C1 segment of cervical spinal cord (tissue), 14 donors: ENCODE measurements around the gene ATF3.

Experiments
- DNase-seq, 14 donors: peaks; one replicate each; lab custom pipeline; 2025; lab: John Stamatoyannopoulos, UW

ATF3 gene

DNA sequence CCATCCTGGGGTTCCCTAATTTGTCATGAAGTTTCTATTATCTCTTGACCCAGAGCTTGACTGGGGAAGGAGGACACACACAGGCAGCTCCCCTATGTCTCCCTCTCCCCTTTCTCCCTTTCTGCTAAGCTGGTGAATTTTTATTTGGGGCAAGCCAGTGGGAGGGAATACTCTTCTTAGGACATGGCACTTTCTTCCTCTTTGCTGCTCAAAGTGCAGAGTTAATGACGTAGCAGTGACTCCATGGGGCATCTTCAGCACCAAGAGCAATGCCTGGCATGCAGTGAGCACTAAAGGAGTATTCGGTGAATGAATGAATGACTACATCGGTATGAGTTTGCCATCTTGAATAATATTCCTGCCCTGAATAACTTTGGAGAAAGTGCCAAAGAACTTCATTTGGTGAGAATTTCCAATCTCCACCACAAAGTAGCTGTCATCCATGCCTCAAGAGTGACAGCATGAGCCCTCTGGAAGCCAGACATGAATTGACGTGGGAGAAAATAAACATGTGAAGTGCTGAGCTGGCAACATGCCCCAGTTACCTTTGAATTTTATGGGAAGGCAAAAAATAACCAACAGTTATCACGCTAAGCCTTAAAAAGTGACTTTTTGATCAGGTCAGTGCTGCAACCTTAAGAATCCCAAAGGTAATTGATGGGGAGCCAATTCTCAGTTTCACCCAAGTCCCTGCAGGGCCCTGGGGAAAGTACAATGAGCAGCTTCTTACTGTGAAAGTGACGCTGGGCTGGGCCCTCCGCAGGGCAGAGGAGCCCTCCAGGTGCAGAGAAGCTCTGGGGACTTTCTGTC is 22.1 kb upstream of the ATF3 start:
- no peak for DNase-seq

DNA sequence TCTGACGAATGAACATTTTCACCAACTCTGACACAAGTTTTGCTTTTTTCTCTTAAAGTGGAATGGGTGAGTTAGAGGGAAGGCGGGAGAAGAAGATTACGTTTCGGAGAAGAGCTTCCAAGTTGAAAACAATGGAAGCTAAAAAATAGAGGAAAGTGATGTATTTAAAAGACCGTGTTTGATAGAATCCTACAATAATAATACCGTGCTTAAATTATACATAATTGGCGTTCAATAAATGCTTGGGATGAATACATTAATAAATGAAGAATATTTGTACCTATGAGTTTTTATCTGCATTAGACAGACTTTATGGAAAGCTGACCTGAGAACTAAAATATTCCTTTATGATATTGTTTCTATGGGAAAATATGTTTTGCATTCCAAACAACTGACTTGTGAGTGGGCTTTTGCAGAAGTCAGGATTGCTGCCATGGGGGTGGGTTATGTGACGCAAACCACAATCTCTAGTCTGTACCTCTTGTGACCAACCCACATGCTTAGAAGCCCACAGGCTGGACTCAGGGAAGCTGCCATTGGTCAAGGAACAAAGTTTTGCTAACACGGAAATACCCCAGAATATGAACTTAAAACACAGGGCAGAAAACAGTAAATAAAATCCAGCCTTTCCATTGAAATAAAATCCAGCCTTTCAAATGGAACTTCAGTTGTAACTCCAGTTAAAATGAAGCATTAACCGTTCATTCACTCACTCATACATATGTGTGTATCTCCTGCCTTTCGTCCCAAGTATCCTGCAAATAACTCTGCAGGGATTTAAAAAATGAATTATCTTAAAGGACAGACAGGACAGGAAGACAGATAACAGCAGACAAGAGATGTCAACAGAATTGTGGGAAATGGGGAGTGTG is 21.3 kb upstream of the ATF3 start:
- no peak for DNase-seq

DNA sequence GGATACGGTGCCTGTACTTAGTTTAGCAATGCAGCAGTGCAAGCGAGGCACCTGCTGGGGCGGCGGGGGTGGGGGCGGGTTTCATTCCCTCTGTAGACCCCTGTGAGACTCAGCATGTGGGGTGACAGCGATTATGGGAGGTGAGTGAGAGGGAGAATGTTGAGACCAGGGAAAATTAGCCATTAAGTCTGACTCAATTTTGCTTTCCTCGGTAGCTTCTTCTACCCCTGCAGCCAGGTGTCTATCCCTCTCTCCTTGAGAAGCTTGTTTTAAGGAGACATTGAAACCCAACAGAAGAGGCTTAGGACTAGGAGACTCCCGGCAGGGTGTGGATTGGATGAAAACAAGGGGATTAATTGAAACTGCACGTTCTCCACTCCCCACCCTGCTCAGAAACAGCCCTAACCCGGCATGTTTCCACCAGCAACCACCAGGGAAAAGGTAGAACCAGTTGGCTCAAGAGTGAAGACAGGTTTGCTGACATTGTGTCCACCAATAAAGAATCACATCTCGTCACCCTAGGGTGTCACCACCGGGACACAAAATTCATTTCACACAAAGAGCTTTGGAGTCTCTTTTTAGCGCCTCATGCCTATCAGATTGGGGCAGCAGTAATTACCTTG is 20.6 kb upstream of the ATF3 start:
- DNase-seq = no peak

DNA sequence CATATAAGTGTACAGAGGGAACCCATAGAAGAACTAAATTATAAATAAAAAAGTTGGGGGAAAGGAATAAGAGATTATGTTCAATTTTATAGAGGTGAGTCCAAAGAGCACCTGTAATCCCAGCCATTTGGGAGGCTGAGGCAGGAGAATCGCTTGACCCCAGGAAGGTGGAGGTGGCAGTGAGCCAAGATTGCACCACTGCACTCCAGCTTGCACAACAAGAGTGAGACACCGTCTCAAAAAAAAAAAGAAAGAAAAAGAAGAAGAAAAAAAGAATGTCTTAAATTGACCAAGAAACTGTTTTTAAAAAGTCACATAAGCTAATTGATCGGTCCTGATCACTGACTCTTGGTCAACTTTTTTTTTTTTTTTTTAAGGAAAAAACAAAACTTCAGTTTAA is 19.1 kb upstream of the ATF3 start:
- no peak for DNase-seq

DNA sequence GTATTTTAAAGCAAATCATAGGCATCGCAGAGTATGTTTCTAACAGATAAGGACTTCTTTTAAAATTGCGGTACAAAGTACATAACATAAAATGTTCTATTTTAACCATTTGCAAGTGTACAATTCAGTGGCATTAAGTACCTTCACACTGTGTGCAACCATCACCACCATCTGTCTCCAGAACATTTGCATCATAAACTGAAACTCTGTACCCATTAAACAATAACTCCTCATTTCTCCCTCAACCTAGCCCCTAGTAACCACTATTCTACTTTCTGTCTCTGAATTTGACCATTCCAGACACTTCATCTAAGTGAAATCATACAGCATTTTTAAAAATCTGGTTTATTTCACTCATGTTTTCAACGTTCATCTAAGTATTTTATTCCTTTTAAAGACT is 16.6 kb upstream of the ATF3 start:
- DNase-seq = no peak

DNA sequence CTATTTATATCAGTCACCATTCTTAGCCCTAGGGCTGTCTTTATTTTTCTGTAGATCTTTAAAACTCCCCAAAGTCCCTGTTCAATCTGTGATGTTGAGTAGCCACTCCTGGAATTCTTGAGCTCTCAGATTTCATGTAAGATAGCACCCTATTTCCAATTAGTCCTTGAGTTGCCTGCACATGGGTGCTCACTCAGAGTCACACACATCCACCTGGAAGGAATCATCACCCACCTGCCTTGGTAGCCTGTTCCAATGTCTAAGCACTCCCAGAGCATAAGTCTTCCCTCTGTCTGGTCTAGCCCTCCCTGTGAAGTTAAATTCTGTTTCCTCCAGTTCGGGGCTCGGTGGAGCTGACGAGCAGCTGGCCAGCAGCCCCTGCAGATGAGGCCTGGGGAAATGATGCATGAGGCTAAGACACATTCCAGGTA is 14.7 kb upstream of the ATF3 start:
- DNase-seq = no peak

DNA sequence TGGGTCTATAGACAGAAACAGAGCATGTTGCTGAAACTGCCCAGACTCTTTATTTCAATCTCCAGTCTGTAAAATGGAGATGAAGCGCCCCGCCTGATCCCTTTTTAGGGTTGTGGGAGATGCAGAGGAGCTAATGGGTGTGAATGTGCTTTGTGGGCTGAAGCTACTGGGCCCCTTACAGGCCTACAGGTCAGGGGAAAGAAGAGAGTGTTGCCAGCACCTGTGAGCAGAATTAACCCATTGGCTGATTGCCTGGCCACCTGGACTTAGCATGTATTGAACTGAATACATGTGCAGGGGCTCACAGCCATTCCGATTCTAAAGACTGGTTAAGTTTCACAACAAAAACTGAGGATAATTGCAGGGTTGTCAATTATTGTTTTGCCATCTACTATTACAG is 13.9 kb upstream of the ATF3 start:
- DNase-seq = no peak

DNA sequence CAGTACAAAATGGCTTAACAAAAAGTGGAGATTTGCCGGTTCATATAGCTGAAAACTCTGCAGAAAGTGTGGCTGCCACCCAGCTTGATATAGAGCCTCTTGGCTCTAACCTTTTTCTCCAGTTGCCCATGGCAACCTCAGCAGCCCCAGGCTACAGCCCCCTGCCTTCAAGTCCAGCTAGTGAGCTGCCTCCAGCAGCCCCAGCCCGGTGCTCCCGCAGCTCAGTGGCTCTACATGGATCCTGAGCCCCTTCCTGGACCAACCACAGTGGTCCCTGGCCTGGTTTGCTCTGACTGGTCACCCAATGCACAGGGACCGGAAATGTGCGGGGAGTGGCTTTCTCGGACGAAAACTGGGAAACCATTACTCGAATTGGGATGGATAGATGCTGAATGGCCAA is 13.3 kb upstream of the ATF3 start:
- DNase-seq = no peak

DNA sequence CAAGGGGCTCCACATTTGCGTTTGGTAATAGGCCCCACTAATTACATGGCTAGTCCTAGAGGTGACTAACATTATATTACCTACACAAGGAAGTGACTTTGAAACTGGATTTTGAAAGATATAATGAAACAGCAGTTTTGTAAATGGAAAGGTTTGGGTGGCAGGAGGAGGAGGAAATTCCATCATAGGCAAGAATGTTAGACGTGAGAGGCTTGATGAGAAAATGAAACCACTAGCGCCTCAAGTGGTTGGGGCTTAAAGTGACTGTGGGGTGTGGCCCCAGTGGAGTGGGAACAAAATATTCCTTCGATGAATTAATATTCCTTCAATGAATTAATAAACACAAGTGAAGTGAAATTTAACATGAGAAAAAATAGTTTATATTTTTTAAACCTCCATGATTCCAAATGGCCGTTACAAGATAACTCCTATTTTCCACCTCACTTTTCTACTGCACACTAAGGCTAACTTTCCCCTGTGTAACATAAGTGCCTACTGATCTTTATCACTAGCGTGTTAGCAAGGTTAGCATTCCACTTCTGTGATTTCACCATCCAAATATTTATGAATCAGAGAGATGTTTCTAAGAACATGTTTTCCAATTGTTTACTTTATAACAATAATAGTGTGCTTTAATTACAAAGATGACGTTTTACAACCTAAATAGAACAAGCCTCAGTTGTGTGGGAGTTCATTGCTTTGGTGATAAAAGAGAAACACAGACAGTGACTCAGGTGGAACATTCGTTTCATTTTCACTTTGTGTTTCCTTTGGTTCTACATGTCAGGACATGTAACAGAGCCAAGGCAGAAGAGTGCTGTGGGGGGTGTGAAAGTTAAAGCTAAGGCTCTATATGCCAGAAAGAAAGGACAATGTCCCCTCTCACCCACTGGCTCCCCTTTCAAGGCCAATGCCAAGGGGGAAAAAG is 12.5 kb upstream of the ATF3 start:
- DNase-seq = no peak

DNA sequence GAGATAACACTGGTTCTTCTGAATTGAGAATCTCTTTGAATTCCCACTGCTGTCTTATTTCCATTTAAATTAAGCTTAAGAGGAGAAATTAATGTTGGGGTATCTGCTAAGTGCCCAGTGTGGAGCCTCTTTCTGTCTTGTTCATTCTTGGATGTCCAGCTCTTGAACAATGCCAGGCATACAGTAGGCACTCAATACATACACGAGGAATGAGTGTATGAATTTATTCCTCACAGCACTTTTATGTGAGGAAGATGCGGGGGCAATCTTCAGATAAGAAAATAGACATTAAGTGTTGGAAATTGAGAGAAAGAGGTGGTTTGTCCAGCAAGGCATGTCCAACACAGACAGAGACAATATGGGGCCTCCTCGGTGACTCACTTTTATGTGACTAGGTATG is 11.8 kb upstream of the ATF3 start:
- no peak for DNase-seq

DNA sequence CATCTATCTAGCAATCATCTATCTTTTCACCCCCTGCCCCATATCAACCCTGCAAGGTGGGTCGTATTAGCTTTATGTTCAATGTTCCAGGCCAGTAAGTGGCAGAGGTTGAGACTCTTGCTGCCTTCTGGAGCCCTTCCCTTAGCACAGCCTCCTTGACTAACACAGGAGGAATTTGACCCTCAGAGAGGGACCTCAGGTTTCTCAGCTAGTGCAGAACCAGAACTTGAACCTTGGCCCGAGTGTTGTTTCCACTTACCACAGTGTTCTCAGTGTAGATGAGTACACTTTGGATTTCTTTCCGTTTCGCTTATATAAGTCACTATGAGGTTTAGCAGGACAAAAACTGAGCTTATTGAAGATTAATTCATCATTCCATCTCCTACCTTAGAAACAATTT is 11.1 kb upstream of the ATF3 start:
- DNase-seq = no peak

DNA sequence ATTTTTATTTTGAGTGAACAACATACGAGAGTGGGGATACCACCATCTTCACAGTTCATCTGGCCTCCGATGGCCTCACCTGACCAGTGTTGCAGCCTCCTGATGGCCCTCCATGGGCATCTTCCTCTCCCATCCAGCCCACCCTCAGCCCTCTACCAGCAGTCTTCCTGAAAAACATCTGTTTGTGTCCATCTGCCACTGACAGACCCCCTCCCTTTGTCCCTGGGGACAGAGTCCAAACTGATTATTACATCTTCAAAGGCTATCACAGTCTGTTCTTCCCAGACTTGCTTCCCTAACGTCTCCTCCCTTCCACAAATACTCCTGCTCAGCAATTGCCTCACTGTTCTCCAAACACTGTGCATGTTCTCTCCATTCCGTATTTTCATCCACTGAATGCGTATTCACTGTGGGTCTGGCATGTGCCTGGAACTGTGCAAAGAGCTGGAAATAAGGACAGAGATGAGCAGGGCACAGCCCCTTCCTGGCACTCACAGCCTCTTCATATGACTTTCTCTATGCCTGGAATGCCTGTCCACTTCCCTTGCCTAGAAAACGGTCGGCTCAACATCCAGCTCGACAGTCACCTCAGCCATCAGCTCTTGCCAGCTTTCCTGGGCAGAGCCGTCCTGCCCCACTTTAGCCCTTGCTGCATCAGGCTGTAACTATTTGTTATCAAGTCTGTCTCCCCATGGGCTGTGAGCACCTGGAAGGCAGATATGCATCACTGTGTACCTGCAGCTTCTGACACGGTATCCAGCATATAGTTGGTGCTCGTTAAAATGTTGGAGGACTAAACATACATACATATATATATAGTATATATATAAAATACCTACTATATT is 8.3 kb upstream of the ATF3 start:
- no peak for DNase-seq

DNA sequence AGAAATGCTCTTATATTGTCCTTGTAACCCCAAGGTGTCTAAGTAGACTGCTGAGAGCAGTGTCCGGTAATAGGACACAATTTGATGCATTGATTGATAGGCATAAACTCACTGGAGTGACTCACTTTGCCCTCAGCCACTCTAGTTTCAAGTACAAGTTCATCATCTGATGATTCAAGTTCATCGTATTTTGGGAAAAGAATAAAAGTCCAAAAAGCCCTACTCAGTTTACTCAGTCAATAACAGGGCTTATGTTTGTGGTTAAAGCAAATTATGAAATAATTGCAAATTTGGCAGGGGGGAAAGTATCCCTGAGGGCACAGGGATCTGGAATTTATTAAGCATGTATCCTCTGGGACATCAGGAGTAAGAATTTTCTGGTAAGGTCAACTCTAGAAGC is 7.6 kb upstream of the ATF3 start:
- DNase-seq = no peak

DNA sequence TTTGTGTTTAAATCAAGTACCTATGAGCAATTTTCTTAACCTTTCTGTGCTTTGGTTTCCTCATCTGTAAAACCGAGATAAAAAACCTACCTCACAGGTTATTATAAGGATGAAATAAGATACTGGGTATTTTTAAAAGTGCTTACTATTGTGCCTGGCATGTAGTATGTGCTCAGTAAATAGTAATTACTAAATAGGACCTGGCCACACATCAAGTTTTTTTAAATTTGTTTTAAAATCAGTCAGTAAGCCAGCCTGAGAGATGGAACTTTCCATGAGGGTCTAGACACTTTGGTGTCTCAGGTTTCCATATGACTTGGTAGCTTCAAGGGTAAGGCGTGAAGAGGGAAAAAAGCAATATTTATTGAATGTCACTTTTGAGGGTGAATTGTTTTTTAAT is 7.0 kb upstream of the ATF3 start:
- DNase-seq = no peak

DNA sequence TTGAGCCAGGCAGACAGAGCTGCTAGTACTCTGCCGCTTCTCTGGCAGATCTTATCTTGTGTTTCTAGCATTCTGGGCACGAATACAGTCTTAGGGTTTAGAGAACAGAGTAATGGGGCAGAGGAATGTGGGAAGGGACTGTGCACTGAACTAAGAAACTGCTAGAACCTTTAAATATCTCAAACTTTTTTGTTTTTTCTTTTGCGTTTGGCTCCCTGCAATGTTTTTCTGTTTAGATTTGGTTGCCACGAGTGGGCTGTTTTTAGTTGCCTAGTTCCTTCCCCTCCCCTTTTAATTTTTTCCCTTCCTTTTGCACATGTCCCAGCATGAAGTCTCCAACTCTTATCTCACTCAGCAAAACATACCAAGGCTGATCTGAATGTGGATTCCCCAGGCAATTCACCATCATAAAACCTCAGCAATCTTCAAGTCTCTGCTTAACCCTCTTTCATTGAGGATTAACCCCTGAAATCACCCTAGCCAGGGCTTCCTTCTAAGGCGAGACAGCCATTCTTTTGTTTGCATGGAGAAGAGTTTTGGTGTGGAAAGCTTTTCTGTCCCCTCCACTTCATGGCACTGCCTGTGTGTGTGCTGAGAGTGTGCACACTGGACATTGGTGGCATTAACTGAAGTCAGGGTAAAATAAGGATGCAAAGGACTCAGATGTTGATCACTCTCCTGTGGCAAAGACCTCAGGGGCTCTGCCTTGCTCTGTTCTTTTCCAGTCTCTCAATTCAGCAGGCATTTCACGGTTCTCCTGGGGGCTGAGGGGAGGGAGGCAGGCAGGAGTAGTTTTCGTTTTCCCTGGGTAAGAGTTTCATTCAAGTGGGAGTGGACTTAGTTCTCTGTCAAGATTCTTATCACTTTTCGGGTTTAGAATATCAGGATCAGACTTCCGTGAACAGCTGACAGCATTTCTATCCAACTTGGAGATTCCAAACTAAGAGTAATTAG is 2.8 kb upstream of the ATF3 start:
- no peak for DNase-seq

DNA sequence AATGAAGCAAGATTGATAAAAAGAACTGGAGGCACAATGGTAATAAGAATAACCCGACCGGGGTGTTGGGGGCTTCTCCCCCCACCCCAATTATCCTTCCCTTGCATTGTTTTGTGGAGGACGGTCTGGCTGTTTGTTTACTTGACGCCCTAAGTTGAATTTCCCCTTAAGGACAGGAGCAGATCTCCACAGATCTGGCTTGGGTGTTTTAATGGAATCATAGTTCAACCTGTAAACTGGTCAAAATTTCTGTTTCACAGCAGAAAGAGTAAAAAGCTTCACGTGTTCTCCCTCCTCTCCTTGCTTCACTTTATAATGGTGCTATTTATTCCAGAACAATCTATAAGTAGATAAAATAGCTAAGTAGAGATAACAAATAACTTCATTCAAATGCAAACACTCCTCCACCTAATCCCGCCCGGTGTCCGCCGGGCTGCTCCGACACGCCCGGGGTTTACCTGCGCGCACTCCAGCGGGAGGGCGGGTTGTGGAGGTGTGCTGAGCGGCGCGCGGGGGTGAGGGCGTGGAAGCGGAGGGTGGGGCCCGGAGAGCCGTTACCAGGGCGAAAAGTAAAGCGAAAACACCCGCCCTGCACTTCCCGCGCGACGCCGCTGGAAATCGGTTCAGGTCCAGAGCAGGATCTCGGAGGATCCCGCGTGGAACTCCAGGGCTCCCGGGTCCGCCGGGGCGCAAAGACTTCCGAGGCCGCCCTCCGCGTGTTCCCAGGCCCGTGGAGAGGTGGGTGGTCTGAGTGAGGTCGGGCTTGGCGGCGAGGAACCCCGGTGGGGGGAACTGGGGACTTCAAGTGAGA is 2.0 kb upstream of the ATF3 start:
- peak in 2 of 14 donors; percentile 34 to 39 for DNase-seq

DNA sequence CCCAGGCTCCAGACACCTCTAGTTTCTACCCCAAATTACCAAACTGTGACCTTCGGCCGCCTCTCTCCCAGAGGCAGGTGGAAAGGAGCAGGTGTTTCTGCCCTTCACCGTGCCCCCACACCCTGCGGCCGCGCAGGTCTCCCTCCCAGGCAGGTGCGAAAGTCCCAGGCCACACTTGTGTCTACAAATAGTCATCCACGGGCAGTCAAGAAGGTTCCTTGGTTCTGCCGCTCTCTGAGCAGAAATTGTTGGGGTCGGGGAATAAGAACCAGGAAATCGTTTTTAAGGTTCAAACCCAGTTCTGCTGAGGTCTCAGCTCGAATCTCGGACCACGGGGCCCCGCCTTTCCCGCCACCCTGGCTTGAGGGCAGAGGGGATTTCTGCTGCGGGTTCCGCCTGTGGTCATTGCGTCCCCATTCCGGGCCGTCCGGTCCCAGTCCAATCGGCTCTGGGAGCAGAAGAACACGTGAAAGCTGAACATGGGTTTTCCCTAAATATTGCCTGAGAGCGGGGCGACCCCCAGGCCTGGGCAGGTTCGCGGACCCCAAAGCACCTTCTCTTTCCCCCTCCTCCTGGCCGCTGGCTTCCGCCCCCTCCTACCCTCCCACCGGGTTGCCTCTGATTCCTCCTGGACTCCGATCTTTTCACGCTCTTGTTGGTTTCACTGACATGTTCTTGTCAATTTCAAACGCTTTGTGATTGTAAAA is 1.2 kb upstream of the ATF3 start:
- DNase-seq = peak in 8 of 14 donors; percentile 23 to 66 (median 45)

DNA sequence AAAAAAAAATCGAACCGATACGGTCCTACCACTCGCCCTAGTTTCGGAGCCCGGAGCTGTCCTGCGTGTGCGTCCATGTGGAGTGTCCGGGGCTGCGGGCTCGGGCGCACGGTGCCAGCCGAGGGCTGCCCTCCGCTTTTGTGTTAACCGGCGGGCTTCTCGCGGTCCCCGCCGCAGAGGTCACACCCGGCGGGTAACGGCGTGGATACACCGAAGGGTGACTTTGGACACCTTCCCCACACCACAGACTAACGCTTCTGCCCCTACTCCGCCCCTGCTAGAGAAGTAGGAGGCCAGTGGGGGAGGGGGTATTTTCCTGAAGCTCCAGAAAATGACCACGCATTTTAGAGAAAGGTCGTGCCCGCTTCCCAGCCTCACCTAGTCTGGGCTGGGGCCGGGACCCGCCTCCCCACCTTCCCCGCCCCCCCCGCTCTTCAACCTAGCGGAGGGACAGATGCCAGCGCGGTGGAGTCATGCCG is 609 bp upstream of the ATF3 start:
- DNase-seq = peak in 2 of 14 donors; percentile 51 to 60
